ENCODE results near the gene AVEN. TPM values are rescaled to one million over a fixed set of nuclear protein-coding genes. Genes with fewer than 3 reads are reported as not detected.

The AVEN gene
- total RNA-seq, 1 donor = 34.7 TPM

DNA sequence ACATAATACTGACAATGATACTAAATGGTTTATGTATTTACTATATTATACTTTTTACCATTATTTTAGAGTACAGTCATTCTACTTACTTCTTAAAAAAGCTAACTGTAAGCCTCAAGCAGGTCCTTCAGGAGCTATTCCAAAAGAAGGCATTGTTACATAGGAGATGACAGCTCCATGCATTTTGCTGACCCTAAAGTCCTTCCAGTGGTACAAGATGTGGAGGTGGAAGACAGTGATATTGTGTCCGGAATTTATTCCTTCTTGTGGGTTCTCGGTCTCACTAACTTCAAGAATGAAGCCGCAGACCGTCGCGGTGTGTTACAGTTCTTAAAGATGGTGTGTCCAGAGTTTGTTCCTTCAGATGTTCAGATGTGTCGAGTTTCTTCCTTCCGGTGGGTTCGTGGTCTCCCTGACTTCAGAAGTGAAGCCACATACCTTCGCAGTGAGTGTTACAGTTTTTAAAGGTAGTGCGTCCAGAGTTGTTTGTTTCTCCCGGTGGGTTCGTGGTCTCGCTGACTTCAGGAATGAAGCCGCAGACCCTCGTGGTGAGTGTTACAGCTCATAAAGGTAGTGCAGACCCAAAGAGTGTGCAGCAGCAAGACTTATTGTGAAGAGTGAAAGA is 20.9 kb downstream of the AVEN start:
- Histone ChIP-seq H3K4me1 (ENCODE audit: insufficient read depth, low read length) (no peaks in the 10 kb centered on the region), H3K4me2 (ENCODE audit: insufficient read depth, low read length) (no peak overlapping the region), H4K20me1 (ENCODE audit: insufficient read depth, low read length) (peaks cover 2% of the 10 kb centered on the region), H3K27me3 (ENCODE audit: insufficient read depth, low read length) (no peaks in the 10 kb centered on the region), H3K79me2 (ENCODE audit: insufficient read depth, low read length) (peaks cover 25% of the 10 kb centered on the region), H3K27ac (ENCODE audit: low read depth, low read length) (no peak overlapping the region), H3K36me3 (ENCODE audit: insufficient read depth, low read length) (no peaks in the 10 kb centered on the region), H2AFZ (ENCODE audit: low read length) (no peak overlapping the region), H3K4me3 (ENCODE audit: insufficient read depth, low read length) (no peak overlapping the region), H3K9me3 (ENCODE audit: low read depth, low read length) (no peaks in the 10 kb centered on the region)
- no peak for DNase-seq (ENCODE audit: insufficient read length, low spot score, missing footprints)
- TF ChIP-seq, protein P1, sequence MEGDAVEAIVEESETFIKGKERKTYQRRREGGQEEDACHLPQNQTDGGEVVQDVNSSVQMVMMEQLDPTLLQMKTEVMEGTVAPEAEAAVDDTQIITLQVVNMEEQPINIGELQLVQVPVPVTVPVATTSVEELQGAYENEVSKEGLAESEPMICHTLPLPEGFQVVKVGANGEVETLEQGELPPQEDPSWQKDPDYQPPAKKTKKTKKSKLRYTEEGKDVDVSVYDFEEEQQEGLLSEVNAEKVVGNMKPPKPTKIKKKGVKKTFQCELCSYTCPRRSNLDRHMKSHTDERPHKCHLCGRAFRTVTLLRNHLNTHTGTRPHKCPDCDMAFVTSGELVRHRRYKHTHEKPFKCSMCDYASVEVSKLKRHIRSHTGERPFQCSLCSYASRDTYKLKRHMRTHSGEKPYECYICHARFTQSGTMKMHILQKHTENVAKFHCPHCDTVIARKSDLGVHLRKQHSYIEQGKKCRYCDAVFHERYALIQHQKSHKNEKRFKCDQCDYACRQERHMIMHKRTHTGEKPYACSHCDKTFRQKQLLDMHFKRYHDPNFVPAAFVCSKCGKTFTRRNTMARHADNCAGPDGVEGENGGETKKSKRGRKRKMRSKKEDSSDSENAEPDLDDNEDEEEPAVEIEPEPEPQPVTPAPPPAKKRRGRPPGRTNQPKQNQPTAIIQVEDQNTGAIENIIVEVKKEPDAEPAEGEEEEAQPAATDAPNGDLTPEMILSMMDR (IDR thresholded peaks at IDR 0.05; ENCODE audit: extremely low read depth, low read depth, low read length) = no peak

DNA sequence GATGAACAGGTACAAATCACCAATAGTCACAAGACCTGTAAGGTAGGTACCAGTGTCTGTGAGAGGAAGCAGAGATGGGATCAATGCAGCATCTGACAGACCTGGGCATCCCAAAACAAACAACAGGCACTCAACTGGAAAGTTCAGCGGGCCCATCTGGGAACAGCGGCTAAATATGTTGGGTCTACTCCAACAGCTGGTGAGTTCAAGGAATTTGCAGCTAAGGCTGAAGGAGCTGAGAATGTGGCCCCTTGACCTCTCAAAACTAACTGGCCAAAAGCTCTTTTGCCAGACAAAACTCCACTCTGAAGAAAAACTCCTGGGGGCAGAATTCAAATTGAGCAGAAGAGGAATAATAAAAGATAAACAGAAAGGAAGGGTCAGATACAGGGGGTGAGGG is 24.4 kb downstream of the AVEN start:
- Histone ChIP-seq H2AFZ (ENCODE audit: low read length) (no peak overlapping the region), H3K36me3 (ENCODE audit: insufficient read depth, low read length) (no peaks in the 10 kb centered on the region), H3K9me3 (ENCODE audit: low read depth, low read length) (no peaks in the 10 kb centered on the region), H3K4me2 (ENCODE audit: insufficient read depth, low read length) (no peak overlapping the region), H4K20me1 (ENCODE audit: insufficient read depth, low read length) (peaks cover 2% of the 10 kb centered on the region), H3K79me2 (ENCODE audit: insufficient read depth, low read length) (peaks cover 21% of the 10 kb centered on the region), H3K27ac (ENCODE audit: low read depth, low read length) (no peak overlapping the region), H3K4me1 (ENCODE audit: insufficient read depth, low read length) (no peaks in the 10 kb centered on the region), H3K27me3 (ENCODE audit: insufficient read depth, low read length) (no peaks in the 10 kb centered on the region), H3K4me3 (ENCODE audit: insufficient read depth, low read length) (no peak overlapping the region)
- DNase-seq (ENCODE audit: insufficient read length, low spot score, missing footprints) = peak; percentile 15
- TF ChIP-seq, protein P1 (IDR thresholded peaks at IDR 0.05; ENCODE audit: extremely low read depth, low read depth, low read length) = no peak

GRCh38 chr15:34013746-34014145 is 25.3 kb downstream of the AVEN start:
- no peaks in the 10 kb centered on the region for H3K27me3 ChIP-seq (ENCODE audit: insufficient read depth, low read length)
- H3K4me3 ChIP-seq (ENCODE audit: insufficient read depth, low read length) = no peak overlapping the region
- H3K4me1 ChIP-seq (ENCODE audit: insufficient read depth, low read length) = no peaks in the 10 kb centered on the region
- no peaks in the 10 kb centered on the region for H3K9me3 ChIP-seq (ENCODE audit: low read depth, low read length)
- H3K4me2 ChIP-seq (ENCODE audit: insufficient read depth, low read length) = no peak overlapping the region
- no peak overlapping the region for H3K27ac ChIP-seq (ENCODE audit: low read depth, low read length)
- no peaks in the 10 kb centered on the region for H3K36me3 ChIP-seq (ENCODE audit: insufficient read depth, low read length)
- no peak overlapping the region for H2AFZ ChIP-seq (ENCODE audit: low read length)
- TF ChIP-seq, protein P1 (IDR thresholded peaks at IDR 0.05; ENCODE audit: extremely low read depth, low read depth, low read length) = no peak
- H4K20me1 ChIP-seq (ENCODE audit: insufficient read depth, low read length) = peaks cover 2% of the 10 kb centered on the region
- no peak for DNase-seq (ENCODE audit: insufficient read length, low spot score, missing footprints)
- peaks cover 27% of the 10 kb centered on the region for H3K79me2 ChIP-seq (ENCODE audit: insufficient read depth, low read length)

DNA sequence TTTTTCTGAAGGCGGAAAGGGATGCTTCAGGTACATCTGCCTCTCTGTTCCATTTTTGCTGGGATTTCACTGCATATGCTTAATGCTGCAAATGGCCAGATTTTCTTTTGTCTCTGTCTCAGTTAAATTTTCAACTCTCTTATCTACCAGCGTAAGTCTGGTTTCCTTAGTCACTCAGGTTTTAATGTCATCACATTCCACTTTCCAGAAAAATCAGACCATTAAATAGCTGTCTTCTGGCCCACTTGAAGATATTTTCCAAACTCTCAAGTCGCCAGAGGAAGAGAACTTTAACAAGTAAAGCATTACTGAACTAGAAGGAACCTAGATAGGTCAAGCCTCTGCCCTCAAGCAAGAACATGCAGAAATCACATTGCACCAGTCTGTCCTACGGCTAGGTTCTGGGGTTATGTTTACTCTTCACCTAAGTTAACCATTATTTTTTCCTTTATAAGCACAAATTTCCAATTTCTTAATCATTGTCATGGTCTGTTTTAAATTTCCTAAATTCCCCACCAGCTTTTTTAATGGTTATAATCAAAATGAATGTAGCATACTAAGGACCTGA is 26.5 kb downstream of the AVEN start:
- no peak for DNase-seq (ENCODE audit: insufficient read length, low spot score, missing footprints)
- H3K79me2 ChIP-seq (ENCODE audit: insufficient read depth, low read length) = peaks cover 26% of the 10 kb centered on the region
- TF ChIP-seq, protein P1 (IDR thresholded peaks at IDR 0.05; ENCODE audit: extremely low read depth, low read depth, low read length) = no peak
- H3K9me3 ChIP-seq (ENCODE audit: low read depth, low read length) = no peaks in the 10 kb centered on the region
- peaks cover 2% of the 10 kb centered on the region for H4K20me1 ChIP-seq (ENCODE audit: insufficient read depth, low read length)
- H2AFZ ChIP-seq (ENCODE audit: low read length) = no peak overlapping the region
- H3K4me1 ChIP-seq (ENCODE audit: insufficient read depth, low read length) = no peaks in the 10 kb centered on the region
- H3K36me3 ChIP-seq (ENCODE audit: insufficient read depth, low read length) = no peaks in the 10 kb centered on the region
- H3K4me3 ChIP-seq (ENCODE audit: insufficient read depth, low read length) = no peak overlapping the region
- no peaks in the 10 kb centered on the region for H3K27me3 ChIP-seq (ENCODE audit: insufficient read depth, low read length)
- no peak overlapping the region for H3K4me2 ChIP-seq (ENCODE audit: insufficient read depth, low read length)
- no peak overlapping the region for H3K27ac ChIP-seq (ENCODE audit: low read depth, low read length)
